CD4-positive, CD25-positive, alpha-beta regulatory T cell (primary cell): ENCODE results near the gene ARPC5. TPM values are rescaled to one million over a fixed set of nuclear protein-coding genes. Genes with fewer than 3 reads are reported as not detected.
A peak's percentile ranks its signal among the peaks of the same experiment; 100 is the strongest.

Experiments used
- ATAC-seq, 2 donors: fragments of 150-1000 bp; cut with Tn5 transposase; one replicate each; pipeline ENCODE4 v1.10.0; 2021; ENCODE audit warnings: low read depth in 2 of 2, moderate number of reproducible peaks in 2 of 2, moderate library complexity in 1 of 2
- DNase-seq, 3 donors: peaks; one replicate each; pipeline versions ENCODE4 v3.0.0 to v3.0.0-alpha.2; 2012 to 2022; ENCODE audit warnings: mixed read lengths in 1 of 3
- H3K27ac ChIP-seq: one replicate; pipeline ENCODE4 v1.7.0; 2013; ENCODE audit warnings: mild to moderate bottlenecking, low read length; ENCODE audit not compliant: insufficient read depth, poor library complexity, severe bottlenecking
- H3K27me3 ChIP-seq: one replicate; pipeline ENCODE4 v1.7.0; 2013; ENCODE audit warnings: low read length; ENCODE audit not compliant: control insufficient read depth, insufficient read depth
- H3K36me3 ChIP-seq: one replicate; pipeline ENCODE4 v1.7.0; 2013; ENCODE audit warnings: mild to moderate bottlenecking, low read length, moderate library complexity; ENCODE audit not compliant: control insufficient read depth, insufficient read depth
- H3K4me1 ChIP-seq: 2 replicates; pipeline ENCODE4 v1.7.0; 2013; ENCODE audit warnings: mild to moderate bottlenecking, low read length; ENCODE audit not compliant: insufficient read depth, control insufficient read depth, poor library complexity, severe bottlenecking
- H3K4me3 ChIP-seq: one replicate; pipeline ENCODE4 v1.7.0; 2013; ENCODE audit warnings: low read depth, mild to moderate bottlenecking, low read length, moderate library complexity
- H3K9me3 ChIP-seq, 2 experiments: 1 replicate in 1 of 2; 2 replicates in 1 of 2; pipeline ENCODE4 v1.7.0; 2013; ENCODE audit warnings: low read length in 2 of 2, mild to moderate bottlenecking in 1 of 2, moderate library complexity in 1 of 2; ENCODE audit not compliant: control insufficient read depth in 2 of 2
- H3K27ac Mint-ChIP-seq, 3 donors: one replicate each; pipeline ENCODE4 v1.8.0; 2020 to 2022; ENCODE audit warnings: mild to moderate bottlenecking in 3 of 3, mixed read lengths in 3 of 3, moderate library complexity in 2 of 3
- H3K27me3 Mint-ChIP-seq: one replicate; pipeline ENCODE4 v1.8.0; 2022; ENCODE audit warnings: mild to moderate bottlenecking, mixed read lengths
- H3K36me3 Mint-ChIP-seq: one replicate; pipeline ENCODE4 v1.8.0; 2020; ENCODE audit warnings: mixed read lengths
- H3K4me1 Mint-ChIP-seq, 4 donors: one replicate each; pipeline ENCODE4 v1.8.0; 2020 to 2022; ENCODE audit warnings: mixed read lengths in 4 of 4, mild to moderate bottlenecking in 1 of 4
- H3K4me3 Mint-ChIP-seq, 4 donors: one replicate each; pipeline ENCODE4 v1.8.0; 2020 to 2022; ENCODE audit warnings: mild to moderate bottlenecking in 4 of 4, mixed read lengths in 4 of 4, moderate library complexity in 3 of 4
- H3K9me3 Mint-ChIP-seq, 7 donors: one replicate each; pipeline ENCODE4 v1.8.0; 2020 to 2022; ENCODE audit warnings: mixed read lengths in 7 of 7, mild to moderate bottlenecking in 3 of 7, moderate library complexity in 2 of 7
- polyA plus RNA-seq, 4 donors: library from polyadenylated mRNA; unstranded; fragments of 300-500 nt; fragmentation: Illumina TruSeq; gene quantifications; one replicate each; pipeline ENCODE4 v1.2.3, GENCODE V29; 2021
- total RNA-seq: library from RNA; stranded (reverse); gene quantifications from one replicate; pipeline ENCODE4 v1.2.3, GENCODE V29; 2022

The ARPC5 gene
- total and polyA plus RNA-seq, 5 donors from 2014 or later: 76.3 to 541 (median 387) TPM

DNA sequence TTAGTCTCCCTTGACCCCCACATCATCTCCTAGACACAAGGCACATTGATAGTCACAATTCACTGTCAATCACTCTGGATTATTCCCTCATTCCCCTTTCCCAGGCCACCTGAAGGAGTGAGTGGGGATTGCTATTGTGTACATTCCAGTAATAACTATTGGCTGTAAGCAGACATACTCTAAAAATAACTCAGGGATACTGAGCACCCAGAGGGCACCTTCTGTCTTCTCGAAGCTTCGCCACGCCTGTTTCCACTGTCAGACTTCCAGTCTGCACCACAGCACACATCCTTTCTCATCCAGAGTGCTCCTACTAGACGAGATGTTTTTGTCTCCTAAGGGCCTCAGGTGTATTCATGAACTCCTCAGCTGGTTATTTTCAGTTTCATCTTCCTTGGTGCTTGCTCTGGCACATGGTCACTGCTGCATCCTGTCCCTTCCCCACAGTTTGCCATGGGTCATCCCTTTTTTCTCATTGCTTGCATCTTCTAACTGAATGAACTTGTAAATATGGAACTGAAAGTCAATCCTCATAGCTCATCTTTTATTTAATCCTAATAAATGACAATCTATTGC lies 18.4 kb upstream of the ARPC5 start:
- Histone ChIP-seq H3K4me3 (no peak overlapping the region), H3K27me3 (no peaks in the 10 kb centered on the region), H3K9me3 (no peaks in the 10 kb centered on the region), H3K27ac (no peak overlapping the region), H3K36me3 (no peaks in the 10 kb centered on the region), H3K4me1 (peaks cover 14% of the 10 kb centered on the region)
- Mint-ChIP-seq H3K9me3 (no peaks in the 10 kb centered on the region), H3K27me3 (peaks cover 10% of the 10 kb centered on the region), H3K36me3 (no peaks in the 10 kb centered on the region), H3K27ac (peak overlapping the region in 1 of 3 donors; percentile 16), H3K4me1 (peaks cover 14 to 23% (median 20%) of the 10 kb centered on the region in 4 donors), H3K4me3 (peak overlapping the region in 1 of 4 donors; percentile 16)
- no peak for ATAC-seq
- DNase-seq: no peak

DNA sequence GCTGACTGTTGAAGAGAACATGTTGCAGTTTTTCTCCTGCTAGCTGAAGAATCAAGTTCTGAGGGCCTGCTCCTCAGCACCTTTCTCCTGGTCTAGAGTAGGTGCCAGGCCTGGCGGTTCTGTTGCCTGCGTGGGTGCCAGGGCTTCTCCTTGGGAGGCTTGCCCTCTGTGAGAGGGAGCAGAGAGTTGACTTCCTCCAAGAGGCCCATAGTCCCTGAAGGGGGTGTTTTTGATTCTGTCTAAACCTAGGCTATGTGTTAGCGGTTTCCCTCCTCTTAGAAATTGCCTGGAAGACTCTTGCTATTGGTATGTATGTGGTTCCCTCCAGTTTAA lies 17.8 kb upstream of the ARPC5 start:
- DNase-seq (no peak), ATAC-seq (no peak)
- Histone ChIP-seq H3K9me3 (no peaks in the 10 kb centered on the region), H3K27ac (no peak overlapping the region), H3K36me3 (no peaks in the 10 kb centered on the region), H3K4me1 (peaks cover 14% of the 10 kb centered on the region), H3K27me3 (no peaks in the 10 kb centered on the region), H3K4me3 (no peak overlapping the region)
- Mint-ChIP-seq H3K27ac (no peak overlapping the region), H3K4me1 (peaks cover 14 to 23% (median 20%) of the 10 kb centered on the region in 4 donors), H3K4me3 (peak overlapping the region in 1 of 4 donors; percentile 16), H3K36me3 (no peaks in the 10 kb centered on the region), H3K27me3 (peaks cover 12% of the 10 kb centered on the region), H3K9me3 (no peaks in the 10 kb centered on the region)

- H3K4me3 ChIP-seq: peak within 1 kb of the TSS; percentile 30
- H3K4me3 Mint-ChIP-seq: peak within 1 kb of the TSS in 2 of 4 donors; percentile 12 to 16
- no peaks in the 10 kb centered on the region for H3K9me3 ChIP-seq
- no peak within 1 kb of the TSS for H3K27ac ChIP-seq
- peaks cover 14 to 23% (median 20%) of the 10 kb centered on the region in 4 donors for H3K4me1 Mint-ChIP-seq
- H3K27me3 ChIP-seq: peaks cover 3% of the 10 kb centered on the region
- H3K9me3 Mint-ChIP-seq: no peaks in the 10 kb centered on the region
- H3K4me1 ChIP-seq: peaks cover 14% of the 10 kb centered on the region
- H3K27me3 Mint-ChIP-seq: peaks cover 18% of the 10 kb centered on the region
- H3K36me3 Mint-ChIP-seq: no peaks in the 10 kb centered on the region
- no peak for ATAC-seq
- H3K27ac Mint-ChIP-seq: peak within 1 kb of the TSS; percentile 21 to 90 (median 71)
- DNase-seq: peak in 1 of 3 donors; percentile 31
- H3K36me3 ChIP-seq: no peaks in the 10 kb centered on the region
Observed at GRCh38 chr1:183652547-183653461, 17.2 kb upstream of the ARPC5 start, which contains the start of gene APOBEC4. Gene APOBEC4, minus strand, starts transcription at chr1:183653316. Its CDS starts 4,535 bp downstream, at chr1:183648781.

DNA sequence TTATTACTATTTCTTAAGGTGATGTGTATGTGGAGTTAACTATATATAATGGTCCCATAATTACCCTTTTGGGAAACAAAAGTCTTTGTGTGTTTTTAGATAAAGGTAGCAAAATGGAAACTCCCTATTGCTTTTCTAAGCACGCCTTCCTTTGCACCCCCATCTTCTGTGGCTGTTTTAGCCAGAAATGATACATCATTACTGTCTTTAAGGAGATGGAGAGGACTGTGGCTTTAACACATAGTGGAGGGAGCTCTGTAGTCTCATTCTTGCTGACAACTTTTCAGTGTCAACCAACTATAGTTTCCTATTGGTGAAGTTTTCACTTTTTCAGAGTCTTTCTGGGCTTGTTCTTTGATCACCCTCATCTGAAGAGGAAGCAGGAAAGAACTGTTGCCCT lies 16.5 kb upstream of the ARPC5 start:
- H3K4me1 ChIP-seq: peaks cover 14% of the 10 kb centered on the region
- H3K36me3 ChIP-seq: no peaks in the 10 kb centered on the region
- H3K9me3 Mint-ChIP-seq: no peaks in the 10 kb centered on the region
- H3K27ac Mint-ChIP-seq: peak overlapping the region; percentile 21 to 90 (median 71)
- no peaks in the 10 kb centered on the region for H3K36me3 Mint-ChIP-seq
- DNase-seq (peak in 1 of 3 donors; percentile 24), ATAC-seq (peak; percentile 25 to 33)
- H3K27me3 ChIP-seq: peaks cover 3% of the 10 kb centered on the region
- H3K4me1 Mint-ChIP-seq: peaks cover 14 to 23% (median 20%) of the 10 kb centered on the region in 4 donors
- H3K27ac ChIP-seq: no peak overlapping the region
- peak overlapping the region; percentile 21 for H3K4me3 ChIP-seq
- H3K4me3 Mint-ChIP-seq: peak overlapping the region in 1 of 4 donors; percentile 12
- no peaks in the 10 kb centered on the region for H3K9me3 ChIP-seq
- peaks cover 25% of the 10 kb centered on the region for H3K27me3 Mint-ChIP-seq

- H3K4me3 Mint-ChIP-seq: no peak overlapping the region
- H3K9me3 Mint-ChIP-seq: no peaks in the 10 kb centered on the region
- no peaks in the 10 kb centered on the region for H3K36me3 Mint-ChIP-seq
- Histone ChIP-seq H3K36me3 (no peaks in the 10 kb centered on the region), H3K27me3 (peaks cover 3% of the 10 kb centered on the region), H3K27ac (no peak overlapping the region), H3K4me1 (peaks cover 14% of the 10 kb centered on the region), H3K4me3 (no peak overlapping the region), H3K9me3 (no peaks in the 10 kb centered on the region)
- ATAC-seq (no peak), DNase-seq (no peak)
- peaks cover 24% of the 10 kb centered on the region for H3K27me3 Mint-ChIP-seq
- H3K27ac Mint-ChIP-seq: peak overlapping the region; percentile 21 to 79 (median 76)
- peaks cover 14 to 23% (median 20%) of the 10 kb centered on the region in 4 donors for H3K4me1 Mint-ChIP-seq
Observed at GRCh38 chr1:183651612-183652011, 16.0 kb upstream of the ARPC5 start.

DNA sequence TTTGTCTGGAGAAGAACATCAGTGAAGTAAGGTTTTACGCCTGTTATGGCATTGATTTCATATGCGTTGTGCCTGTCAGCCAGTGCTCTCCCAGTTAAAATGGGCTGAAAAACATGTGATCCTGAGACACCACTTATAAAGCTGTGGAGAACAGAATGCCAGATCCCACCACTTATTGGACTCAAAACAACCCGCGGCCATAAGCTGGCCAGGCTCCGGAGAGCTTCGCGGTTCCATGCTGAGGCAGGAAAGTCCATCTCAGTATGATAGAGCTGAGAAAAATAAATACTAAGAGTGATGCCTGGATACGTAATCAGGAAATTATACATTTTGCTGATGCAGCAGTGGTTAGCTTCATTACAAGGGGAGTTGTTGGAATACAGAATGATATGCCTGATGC lies 12.5 kb upstream of the ARPC5 start:
- Mint-ChIP-seq H3K36me3 (no peaks in the 10 kb centered on the region), H3K9me3 (no peaks in the 10 kb centered on the region), H3K4me3 (no peak overlapping the region), H3K27me3 (peaks cover 23% of the 10 kb centered on the region), H3K4me1 (peaks cover 9 to 20% (median 16%) of the 10 kb centered on the region in 4 donors), H3K27ac (no peak overlapping the region)
- H3K9me3 ChIP-seq: no peaks in the 10 kb centered on the region
- peaks cover 3% of the 10 kb centered on the region for H3K27me3 ChIP-seq
- H3K4me1 ChIP-seq: peaks cover 11% of the 10 kb centered on the region
- H3K27ac ChIP-seq: no peak overlapping the region
- DNase-seq (no peak), ATAC-seq (no peak)
- H3K36me3 ChIP-seq: no peaks in the 10 kb centered on the region
- H3K4me3 ChIP-seq: no peak overlapping the region

DNA sequence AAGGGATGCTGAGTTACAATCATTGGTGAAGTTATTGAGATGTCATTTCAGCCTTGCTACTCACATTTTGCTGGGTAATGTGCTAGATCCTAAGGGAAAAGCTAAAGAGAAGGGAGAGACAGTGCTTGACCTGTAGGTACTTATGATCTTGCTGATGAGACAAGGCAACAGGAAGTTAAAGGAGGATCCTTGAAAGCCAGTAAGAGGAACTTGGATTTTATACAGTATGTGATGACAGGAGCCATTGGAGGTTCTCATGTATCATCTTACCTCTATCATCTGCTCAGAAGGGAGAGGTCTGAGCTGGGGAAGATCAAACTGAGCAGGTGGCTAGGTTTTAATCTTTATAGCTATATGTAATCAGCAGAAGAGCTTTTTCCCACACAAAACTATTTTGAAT lies 11.2 kb upstream of the ARPC5 start:
- Mint-ChIP-seq H3K9me3 (no peaks in the 10 kb centered on the region), H3K4me3 (no peak overlapping the region), H3K36me3 (no peaks in the 10 kb centered on the region), H3K4me1 (peaks cover 2 to 7% (median 4%) of the 10 kb centered on the region in 4 donors), H3K27me3 (peaks cover 27% of the 10 kb centered on the region), H3K27ac (no peak overlapping the region)
- DNase-seq: no peak
- no peak for ATAC-seq
- peaks cover 3% of the 10 kb centered on the region for H3K27me3 ChIP-seq
- H3K4me1 ChIP-seq: peaks cover 4% of the 10 kb centered on the region
- no peak overlapping the region for H3K4me3 ChIP-seq
- H3K27ac ChIP-seq: no peak overlapping the region
- no peaks in the 10 kb centered on the region for H3K36me3 ChIP-seq
- no peaks in the 10 kb centered on the region for H3K9me3 ChIP-seq
